HepG2 (cell line): ENCODE measurements around the gene SP3. TPM values are rescaled to one million over a fixed set of nuclear protein-coding genes. Genes with fewer than 3 reads are reported as not detected.

Source experiments
- ATAC-seq: fragments of 200-7000 bp; cut with Tn5 transposase; 3 replicates; pipeline ENCODE4 v1.9.1; 2020; ENCODE audit warnings: mild to moderate bottlenecking, moderate library complexity
- BruUV-seq: library from RNA; stranded (reverse); fragments of 400-500 nt; replicated peaks from 2 replicates; lab custom pipeline; 2021; lab: Mats Ljungman, UMichigan
- CTCF ChIA-PET: fragments of 300-600 bp; formaldehyde crosslinking; extraction: SDS; loops from one replicate; lab custom pipeline; 2021; ENCODE audit warnings: low total read pairs, inconsistent platforms, low intra/inter-chr PET ratio; lab: Yijun Ruan, JAX
- POLR2A ChIA-PET: fragments of 350-600 bp; sonication (Branson Sonifier 250); formaldehyde crosslinking; loops from one replicate; lab custom pipeline; 2020; ENCODE audit warnings: antibody characterized with exemption, inconsistent platforms; lab: Yijun Ruan, JAX
- DNase-seq: peaks from one replicate; pipeline ENCODE4 v3.0.0-alpha.2; 2015; ENCODE audit warnings: low spot score
- FAIRE-seq: peaks from 3 replicates; lab custom pipeline; 2011; peaks lifted over from hg19 to GRCh38; lab: Jason Lieb, UNC
- H2AFZ ChIP-seq: one replicate; pipeline ENCODE4 v1.6.1; 2011; ENCODE audit warnings: low read length, inconsistent platforms
- H3K27ac ChIP-seq: fragments of 300-600 bp; 3 replicates; pipeline ENCODE4 v1.8.0; 2011; ENCODE audit warnings: mixed run types, mild to moderate bottlenecking, mixed read lengths, low read length, inconsistent platforms; ENCODE audit not compliant: insufficient read depth; ENCODE audit errors: extremely low read length
- H3K27me3 ChIP-seq, 2 experiments: fragments of 200-600 bp in 1 of 2; 2 replicates in 1 of 2; 3 replicates in 1 of 2; pipeline versions ENCODE4 v1.6.0 to v1.8.0; 2011; ENCODE audit warnings: low read length in 2 of 2, mild to moderate bottlenecking in 2 of 2, moderate library complexity in 2 of 2, inconsistent platforms in 1 of 2; ENCODE audit not compliant: insufficient read depth in 2 of 2, control insufficient read depth in 1 of 2
- H3K36me3 ChIP-seq, 2 experiments: fragments of 200-600 bp in 1 of 2; replicated peaks in 1 of 2; 2 replicates in 1 of 2; 3 replicates in 1 of 2; pipeline versions ENCODE4 v1.5.1 to v1.8.0; 2011; ENCODE audit warnings: low read length in 2 of 2, inconsistent platforms in 1 of 2; ENCODE audit not compliant: insufficient read depth in 2 of 2, control insufficient read depth in 1 of 2
- H3K4me1 ChIP-seq: 2 replicates; pipeline ENCODE4 v1.5.1; 2012; ENCODE audit warnings: low read length, inconsistent platforms; ENCODE audit not compliant: insufficient read depth
- H3K4me2 ChIP-seq: 2 replicates; pipeline ENCODE4 v1.6.0; 2011; ENCODE audit warnings: low read depth, low read length, inconsistent platforms
- H3K4me3 ChIP-seq, 3 experiments: fragments of 200-600 bp in 1 of 3; sonication (generic), shearing (Covaris generic) in 1 of 3; replicated peaks in 1 of 3; 2 replicates each; pipeline ENCODE4 v1.5.1; 2011 to 2016; ENCODE audit warnings: low read length in 3 of 3, inconsistent platforms in 2 of 3, low read depth in 2 of 3, mild to moderate bottlenecking in 2 of 3, control low read depth in 1 of 3, mixed read lengths in 1 of 3; ENCODE audit not compliant: insufficient read depth in 1 of 3
- H3K79me2 ChIP-seq: one replicate; pipeline ENCODE4 v1.6.1; 2011; ENCODE audit warnings: low read length, inconsistent platforms; ENCODE audit not compliant: insufficient read depth
- H3K9ac ChIP-seq: 2 replicates; pipeline ENCODE4 v1.6.0; 2011; ENCODE audit warnings: mild to moderate bottlenecking, low read depth, low read length, inconsistent platforms; ENCODE audit not compliant: insufficient read depth
- H3K9me3 ChIP-seq: 2 replicates; pipeline ENCODE4 v1.5.1; 2012; ENCODE audit warnings: mild to moderate bottlenecking, low read length
- H4K20me1 ChIP-seq: 2 replicates; pipeline ENCODE4 v1.6.0; 2011; ENCODE audit warnings: inconsistent platforms, mild to moderate bottlenecking, low read length, moderate library complexity; ENCODE audit not compliant: insufficient read depth
- ATF7 ChIP-seq, 2 experiments: fragments of 450-650 bp in 1 of 2; sonication (generic) in 1 of 2; formaldehyde crosslinking in 1 of 2; IDR thresholded peaks; 2 replicates each; pipeline versions ENCODE4 v1.4.0 to v1.6.1; 2016 to 2020; ENCODE audit warnings: antibody characterized with exemption in 1 of 2, mild to moderate bottlenecking in 1 of 2, missing genetic modification reagents in 1 of 2
- CEBPB ChIP-seq: IDR thresholded peaks from 2 replicates; pipeline ENCODE4 v1.6.1; 2011; ENCODE audit warnings: low read depth, low read length, improper control_type of control experiment, borderline replicate concordance
- PAF1 ChIP-seq: IDR thresholded peaks from 2 replicates; pipeline ENCODE4 v1.6.1; 2016; ENCODE audit warnings: missing genetic modification reagents, missing compliant biosample characterization
- ZBTB10 ChIP-seq: sonication (generic); formaldehyde crosslinking; IDR thresholded peaks from 2 replicates; pipeline ENCODE4 v1.4.0; 2020; ENCODE audit warnings: missing genetic modification reagents, borderline replicate concordance
- ZNF354B ChIP-seq: sonication (generic); formaldehyde crosslinking; IDR thresholded peaks from 2 replicates; pipeline ENCODE4 v1.8.0; 2022; ENCODE audit warnings: mild to moderate bottlenecking, missing genetic modification reagents
- ZNF614 ChIP-seq: IDR thresholded peaks from 2 replicates; pipeline ENCODE4 v1.6.1; 2018; ENCODE audit warnings: missing biosample characterization, missing genetic modification reagents, inconsistent platforms, borderline replicate concordance
- WGBS: methylation state at CpG from one replicate; pipeline ENCODE4 v1.1.6; 2017; ENCODE audit warnings: low lambda C conversion rate; 5-methylcytosine and 5-hydroxymethylcytosine counted together
- in situ Hi-C: cut with HindIII; loops from 2 replicates; pipeline ENCODE4 v1.10.0; 2017; ENCODE audit warnings: low pct_unique_long_range_greater_than_20kb; ENCODE audit not compliant: extremely low pct_ligation_motif_present
- intact Hi-C: fragments of 100-400 bp; cut with micrococcal nuclease; formaldehyde crosslinking; loops from one replicate; pipeline ENCODE4 v1.10.0; 2022; ENCODE audit not compliant: unreplicated experiment
- polyA plus RNA-seq, 8 experiments: library from polyadenylated mRNA; depleted of rRNA in 3 of 8; stranded (reverse) in 7 of 8; unstranded in 1 of 8; fragments of >200 nt; fragmentation: Illumina TruSeq in 4 of 8; extraction: Trizol in 4 of 8; gene quantifications; 2 replicates each; pipeline versions ENCODE4 v1.2.1 to v1.2.3, GENCODE V29; 2011 to 2016; ENCODE audit warnings: low read depth in 4 of 8, missing spikeins in 1 of 8, mixed read lengths in 1 of 8; ENCODE audit not compliant: insufficient read depth in 1 of 8
- total RNA-seq, 5 experiments: library from RNA; depleted of rRNA; stranded (reverse); fragments of >200 nt; fragmentation: Illumina TruSeq; extraction: Trizol; gene quantifications; 2 replicates each; pipeline ENCODE4 v1.2.3, GENCODE V29; 2016; ENCODE audit warnings: low read depth in 1 of 5
- TF ChIP-seq, protein P1 (sequence below): sonication (generic); formaldehyde crosslinking; IDR thresholded peaks from 2 replicates; pipeline ENCODE4 v1.4.0; 2020; ENCODE audit warnings: missing genetic modification reagents

Gene SP3
- total and polyA plus RNA-seq, 2 of the 13 experiments (the other 11 are each of a cell fraction or from before 2014, with no cell fraction given) = 57.3 to 132 TPM

DNA sequence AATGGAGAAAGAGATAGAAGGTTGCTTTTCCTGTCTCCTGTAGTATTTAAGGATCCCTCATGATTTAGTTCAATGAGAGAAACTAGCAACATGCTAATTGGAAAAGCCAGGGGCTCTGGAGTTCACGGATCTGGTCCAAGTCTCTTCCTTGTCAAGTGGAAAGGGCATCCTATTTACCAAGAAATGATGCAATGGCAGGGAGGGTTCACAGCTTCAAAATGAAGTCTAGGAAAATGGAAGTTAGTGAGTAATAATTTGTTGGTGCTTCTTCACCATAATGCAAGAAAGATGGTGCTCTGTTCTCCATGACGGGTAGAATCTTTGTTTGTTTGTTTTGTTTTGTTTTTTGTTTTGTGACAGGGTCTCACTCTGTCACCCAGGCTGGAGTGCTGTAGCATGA is 34.6 kb upstream of the SP3 start:
- H2AFZ ChIP-seq = no peak overlapping the region
- H3K27ac ChIP-seq = no peak overlapping the region
- no peak overlapping the region for H3K9ac ChIP-seq
- H3K27me3 ChIP-seq = peaks cover 0 to 17% of the 10 kb centered on the region in 2 experiments; a peak in 1 of 5 replicates
- POLR2A ChIA-PET = no interaction called here
- CTCF ChIA-PET = no interaction called here
- FAIRE-seq = no peak
- H3K36me3 ChIP-seq = no peaks in the 10 kb centered on the region
- no peaks in the 10 kb centered on the region for H4K20me1 ChIP-seq
- in situ Hi-C loops = loop anchor here (5.0 to 25.0 kb wide), 2 partner anchors 117 to 587 kb away; no protein-coding TSS in a partner anchor
- intact Hi-C loops = loop anchor here (5.0 kb wide), 2 partner anchors 37 to 597 kb away; no protein-coding TSS in a partner anchor
- H3K9me3 ChIP-seq = no peaks in the 10 kb centered on the region
- no peaks in the 10 kb centered on the region for H3K79me2 ChIP-seq
- no peak for DNase-seq
- BruUV-seq = no TSS peak
- 22% methylated on average over 2 of the region's 2 CpGs for WGBS
- H3K4me2 ChIP-seq = no peak overlapping the region
- H3K4me3 ChIP-seq = no peak overlapping the region
- no peak for ATAC-seq
- TF ChIP-seq ZNF354B (CRISPR knock-in tag) (no peak), ATF7 (IDR thresholded peaks at IDR 0.05) (peak; percentile 48), ATF7 (CRISPR knock-in tag; IDR thresholded peaks at IDR 0.05) (no peak), CEBPB (peak; percentile 31; the same call in 1 of the 2 replicates)
- TF ChIP-seq, protein P1, sequence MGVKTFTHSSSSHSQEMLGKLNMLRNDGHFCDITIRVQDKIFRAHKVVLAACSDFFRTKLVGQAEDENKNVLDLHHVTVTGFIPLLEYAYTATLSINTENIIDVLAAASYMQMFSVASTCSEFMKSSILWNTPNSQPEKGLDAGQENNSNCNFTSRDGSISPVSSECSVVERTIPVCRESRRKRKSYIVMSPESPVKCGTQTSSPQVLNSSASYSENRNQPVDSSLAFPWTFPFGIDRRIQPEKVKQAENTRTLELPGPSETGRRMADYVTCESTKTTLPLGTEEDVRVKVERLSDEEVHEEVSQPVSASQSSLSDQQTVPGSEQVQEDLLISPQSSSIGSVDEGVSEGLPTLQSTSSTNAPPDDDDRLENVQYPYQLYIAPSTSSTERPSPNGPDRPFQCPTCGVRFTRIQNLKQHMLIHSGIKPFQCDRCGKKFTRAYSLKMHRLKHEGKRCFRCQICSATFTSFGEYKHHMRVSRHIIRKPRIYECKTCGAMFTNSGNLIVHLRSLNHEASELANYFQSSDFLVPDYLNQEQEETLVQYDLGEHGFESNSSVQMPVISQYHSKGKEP (CRISPR knock-in tag) = no peak
- H3K4me1 ChIP-seq = peaks cover 31% of the 10 kb centered on the region

- Histone ChIP-seq H3K27me3 (peaks cover 0 to 18% of the 10 kb centered on the region in 2 experiments; a peak in 1 of 5 replicates), H3K9me3 (no peaks in the 10 kb centered on the region), H2AFZ (no peak overlapping the region), H3K4me3 (no peak overlapping the region), H3K4me2 (no peak overlapping the region), H3K36me3 (no peaks in the 10 kb centered on the region), H3K79me2 (no peaks in the 10 kb centered on the region), H3K4me1 (peaks cover 26% of the 10 kb centered on the region), H3K27ac (no peak overlapping the region), H3K9ac (no peak overlapping the region), H4K20me1 (no peaks in the 10 kb centered on the region)
- no peak for ATAC-seq
- in situ Hi-C loops (no loop called here), intact Hi-C loops (no loop called here)
- no peak for DNase-seq
- no peak for TF ChIP-seq ZNF614 (CRISPR knock-in tag)
- no peak for TF ChIP-seq ZBTB10 (CRISPR knock-in tag)
- TF ChIP-seq PAF1 (CRISPR knock-in tag) = no peak
- no TSS peak for BruUV-seq
- WGBS = 49% methylated on average over 6 of the region's 6 CpGs
- ChIA-PET POLR2A (no interaction called here), CTCF (no interaction called here)
- FAIRE-seq = no peak
These were observed 34.1 kb upstream of the SP3 start for GRCh38 chr2:173999272-173999671.
